Panc1 (cell line): Measurements from ENCODE around the gene OR10G2. TPM values are rescaled to one million over a fixed set of nuclear protein-coding genes. Genes with fewer than 3 reads are reported as not detected.

Experiments
- ATAC-seq: fragments of 200-7000 bp; cut with Tn5 transposase; 2 replicates; pipeline ENCODE4 v1.9.1; 2020; ENCODE audit warnings: mild to moderate bottlenecking, moderate library complexity
- BruUV-seq: library from RNA; stranded (reverse); fragments of 400-500 nt; replicated peaks from 2 replicates; lab custom pipeline; 2021; lab: Mats Ljungman, UMichigan
- CTCF ChIA-PET: fragments of 300-600 bp; sonication (Branson Sonifier 250); formaldehyde crosslinking; loops from one replicate; lab custom pipeline; 2022; ENCODE audit warnings: antibody characterized with exemption; lab: Charles Lee
- POLR2A ChIA-PET: fragments of 300-600 bp; sonication (Branson Sonifier 250); formaldehyde crosslinking; loops from one replicate; lab custom pipeline; 2022; ENCODE audit warnings: antibody characterized with exemption; lab: Charles Lee
- DNase-seq: peaks from one replicate; pipeline ENCODE4 v3.0.0-alpha.2; 2010; ENCODE audit warnings: low read depth, low spot score
- H3K27ac ChIP-seq: 2 replicates; pipeline ENCODE4 v1.5.1; 2011; ENCODE audit warnings: mild to moderate bottlenecking, low read length, inconsistent platforms
- H3K27me3 ChIP-seq: fragments of 200-500 bp; sonication (Bioruptor generic); 2 replicates; pipeline ENCODE4 v1.6.0; 2014; ENCODE audit warnings: low read length, inconsistent platforms; ENCODE audit not compliant: control insufficient read depth, insufficient read depth
- H3K36me3 ChIP-seq: fragments of 200-500 bp; sonication (Bioruptor generic); 2 replicates; pipeline ENCODE4 v1.5.1; 2014; ENCODE audit warnings: inconsistent platforms, mild to moderate bottlenecking, low read length, moderate library complexity; ENCODE audit not compliant: control insufficient read depth, insufficient read depth
- H3K4me1 ChIP-seq: 2 replicates; pipeline ENCODE4 v1.5.1; 2011; ENCODE audit warnings: inconsistent platforms, mild to moderate bottlenecking, low read length, moderate library complexity; ENCODE audit not compliant: control insufficient read depth, insufficient read depth
- H3K4me3 ChIP-seq, 2 experiments: 2 replicates each; pipeline ENCODE4 v1.5.1; 2011 to 2012; ENCODE audit warnings: low read depth in 2 of 2, low read length in 2 of 2, mild to moderate bottlenecking in 2 of 2, inconsistent platforms in 1 of 2, moderate library complexity in 1 of 2
- H3K9me3 ChIP-seq: fragments of 200-500 bp; sonication (Bioruptor generic); 2 replicates; pipeline ENCODE4 v1.5.1; 2014; ENCODE audit warnings: low read depth, mild to moderate bottlenecking, inconsistent platforms, low read length, moderate library complexity; ENCODE audit not compliant: control insufficient read depth, insufficient read depth
- CTCF ChIP-seq: fragments of 450-650 bp; IDR thresholded peaks from 2 replicates; pipeline ENCODE4 v1.5.1; 2017; ENCODE audit warnings: mild to moderate bottlenecking
- POLR2AphosphoS5 ChIP-seq: IDR thresholded peaks from 2 replicates; pipeline ENCODE4 v1.6.1; 2012; ENCODE audit warnings: mild to moderate bottlenecking, low read depth, low read length, moderate library complexity
- REST ChIP-seq, 2 experiments: IDR thresholded peaks; 2 replicates each; pipeline ENCODE4 v1.6.1; 2011 to 2012; ENCODE audit warnings: low read depth in 2 of 2, control low read depth in 1 of 2, low read length in 1 of 2, mild to moderate bottlenecking in 1 of 2, moderate library complexity in 1 of 2; ENCODE audit not compliant: insufficient read depth in 1 of 2
- SIN3A ChIP-seq: IDR thresholded peaks from 2 replicates; pipeline ENCODE4 v1.6.1; 2012; ENCODE audit warnings: low read depth, mild to moderate bottlenecking, low read length, moderate library complexity, borderline replicate concordance; ENCODE audit not compliant: insufficient read depth
- TCF7L2 ChIP-seq: IDR thresholded peaks from 2 replicates; pipeline ENCODE4 v1.6.1; 2011; ENCODE audit warnings: mild to moderate bottlenecking, low read depth, low read length, inconsistent platforms
- in situ Hi-C: cut with HindIII; loops from 2 replicates; pipeline ENCODE4 v1.10.0; 2016; ENCODE audit warnings: low sequenced_read_pairs, low pct_unique_long_range_greater_than_20kb
- intact Hi-C: fragments of 100-400 bp; cut with micrococcal nuclease; formaldehyde crosslinking; loops from one replicate; pipeline ENCODE4 v1.10.0; 2022; ENCODE audit not compliant: unreplicated experiment
- total RNA-seq: library from RNA; stranded (reverse); gene quantifications from one replicate; pipeline ENCODE4 v1.2.1, GENCODE V29; 2021; ENCODE audit not compliant: unreplicated experiment

The OR10G2 gene
- total RNA-seq, 1 experiment from 2014 or later: not detected

DNA sequence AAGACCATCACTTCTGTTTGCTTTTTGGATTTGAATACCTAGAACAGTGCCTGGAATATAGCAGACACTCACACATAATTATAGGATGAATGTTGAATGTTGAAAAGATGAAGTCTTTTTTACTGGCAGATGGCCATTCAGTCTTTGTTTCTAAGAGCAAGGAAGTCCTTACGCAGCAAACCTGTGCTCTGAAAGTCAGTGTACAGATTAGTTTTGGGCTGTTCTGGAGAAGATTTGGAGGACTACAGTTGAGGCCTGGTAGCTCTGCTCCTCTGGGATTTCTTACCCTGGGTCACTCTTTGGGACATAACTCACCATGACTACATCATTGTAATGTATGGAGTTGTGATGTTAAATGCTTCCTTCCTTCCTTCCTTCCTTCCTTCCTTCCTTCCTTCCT, 22.2 kb upstream of the OR10G2 start:
- intact Hi-C loops (no loop called here), in situ Hi-C loops (no loop called here)
- Histone ChIP-seq H3K9me3 (no peaks in the 10 kb centered on the region), H3K4me3 (no peak overlapping the region), H3K4me1 (no peaks in the 10 kb centered on the region), H3K27ac (no peak overlapping the region), H3K36me3 (no peaks in the 10 kb centered on the region), H3K27me3 (no peaks in the 10 kb centered on the region; the same call in 1 of the 2 replicates)
- DNase-seq (no peak), ATAC-seq (no peak)
- no TSS peak for BruUV-seq
- POLR2A ChIA-PET: no interaction called here
- TF ChIP-seq POLR2AphosphoS5: no peak
- TF ChIP-seq REST (IDR thresholded peaks at IDR 0.05; ENCODE audit: insufficient read depth in 1 of 2, low read depth in 2 of 2, low read length in 1 of 2): no peak
- no peak for TF ChIP-seq CTCF
- CTCF ChIA-PET: no interaction called here

DNA sequence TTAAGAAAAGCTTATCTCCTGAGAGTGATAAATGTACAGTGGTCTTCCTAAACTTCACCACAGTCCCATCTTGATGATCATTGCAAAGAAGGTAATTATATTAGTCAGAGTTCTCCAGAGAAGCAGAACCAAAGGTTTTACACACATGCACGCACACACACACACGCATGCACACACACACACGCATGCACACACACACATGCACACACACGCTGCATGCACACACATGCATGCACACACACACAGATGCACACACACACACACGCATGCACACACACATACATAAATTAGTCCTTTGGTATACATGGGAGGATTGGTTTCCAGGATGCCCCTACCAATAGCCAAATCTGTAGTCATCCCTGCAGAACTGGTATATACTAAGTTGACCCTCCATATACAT, 19.5 kb upstream of the OR10G2 start:
- in situ Hi-C loops: no loop called here
- TF ChIP-seq TCF7L2 (no peak), REST (IDR thresholded peaks at IDR 0.05; ENCODE audit: insufficient read depth in 1 of 2, low read depth in 2 of 2, low read length in 1 of 2) (no peak), CTCF (no peak), SIN3A (no peak)
- DNase-seq: no peak
- Histone ChIP-seq H3K4me1 (no peaks in the 10 kb centered on the region), H3K36me3 (no peaks in the 10 kb centered on the region), H3K4me3 (no peak overlapping the region), H3K27ac (no peak overlapping the region), H3K9me3 (no peaks in the 10 kb centered on the region), H3K27me3 (no peaks in the 10 kb centered on the region; the same call in 1 of the 2 replicates)
- ATAC-seq: no peak
- ChIA-PET POLR2A (no interaction called here), CTCF (no interaction called here)
- intact Hi-C loops: no loop called here
- BruUV-seq: no TSS peak
